GM23338 (cell line): ENCODE results near the gene ZNF200. TPM values are rescaled to one million over a fixed set of nuclear protein-coding genes. Genes with fewer than 3 reads are reported as not detected.

Experiments used
- ATAC-seq: fragments of 200-7000 bp; cut with Tn5 transposase; 3 replicates; pipeline ENCODE4 v1.9.1; 2020
- DNase-seq: peaks from one replicate; pipeline ENCODE4 v3.0.0-alpha.2; 2015; ENCODE audit warnings: low spot score
- H2AFZ ChIP-seq: fragments of 200-600 bp; sonication (generic); 2 replicates; pipeline ENCODE4 v1.8.0; 2016; ENCODE audit warnings: antibody characterized with exemption, mild to moderate bottlenecking, moderate library complexity
- H3F3A ChIP-seq: fragments of 200-600 bp; sonication (generic); replicated peaks from 2 replicates; pipeline ENCODE4 v1.8.0; 2017; ENCODE audit warnings: antibody characterized with exemption, mixed run types, low read depth
- H3K27ac ChIP-seq: fragments of 200-600 bp; sonication (generic); 2 replicates; pipeline ENCODE4 v1.6.1; 2016; ENCODE audit warnings: low read depth
- H3K27me3 ChIP-seq: fragments of 200-600 bp; sonication (generic); 2 replicates; pipeline ENCODE4 v1.8.0; 2016; ENCODE audit warnings: mild to moderate bottlenecking, mixed run types, moderate library complexity; ENCODE audit not compliant: insufficient read depth
- H3K36me3 ChIP-seq: fragments of 200-600 bp; sonication (generic); 2 replicates; pipeline ENCODE4 v1.8.0; 2016; ENCODE audit warnings: mild to moderate bottlenecking; ENCODE audit not compliant: insufficient read depth
- H3K4me1 ChIP-seq: fragments of 200-600 bp; sonication (generic); 2 replicates; pipeline ENCODE4 v1.8.0; 2016; ENCODE audit warnings: mild to moderate bottlenecking, moderate library complexity; ENCODE audit not compliant: insufficient read depth
- H3K4me2 ChIP-seq: fragments of 200-600 bp; sonication (generic); 2 replicates; pipeline ENCODE4 v1.7.1; 2017; ENCODE audit warnings: mixed run types
- H3K4me3 ChIP-seq: fragments of 200-600 bp; sonication (generic); 2 replicates; pipeline ENCODE4 v1.6.1; 2016; ENCODE audit warnings: mixed run types
- H3K79me2 ChIP-seq: fragments of 200-600 bp; sonication (generic); replicated peaks from 2 replicates; pipeline ENCODE4 v1.8.0; 2017; ENCODE audit warnings: mild to moderate bottlenecking; ENCODE audit not compliant: insufficient read depth
- H3K9me2 ChIP-seq: fragments of 200-600 bp; sonication (generic); 2 replicates; pipeline ENCODE4 v1.8.0; 2017; ENCODE audit not compliant: insufficient read depth
- H4K20me1 ChIP-seq: fragments of 200-600 bp; sonication (generic); replicated peaks from 2 replicates; pipeline ENCODE4 v1.8.0; 2017; ENCODE audit warnings: mild to moderate bottlenecking; ENCODE audit not compliant: insufficient read depth
- H3K27ac Mint-ChIP-seq: 2 replicates; pipeline ENCODE4 v1.8.0; 2020; ENCODE audit warnings: inconsistent platforms, mild to moderate bottlenecking, moderate library complexity, mixed read lengths
- H3K27me3 Mint-ChIP-seq: 3 replicates; pipeline ENCODE4 v1.8.0; 2022; ENCODE audit warnings: low read depth, mild to moderate bottlenecking, moderate library complexity, mixed read lengths, inconsistent platforms; ENCODE audit not compliant: insufficient read depth, poor library complexity
- H3K36me3 Mint-ChIP-seq: 3 replicates; pipeline ENCODE4 v1.8.0; 2021; ENCODE audit warnings: low read depth, mild to moderate bottlenecking, inconsistent platforms, moderate library complexity, mixed read lengths
- H3K4me1 Mint-ChIP-seq: 3 replicates; pipeline ENCODE4 v1.8.0; 2020; ENCODE audit warnings: mild to moderate bottlenecking, inconsistent platforms, mixed read lengths
- H3K4me3 Mint-ChIP-seq: 3 replicates; pipeline ENCODE4 v1.8.0; 2021; ENCODE audit warnings: moderate library complexity, mild to moderate bottlenecking, inconsistent platforms, mixed read lengths
- H3K9me3 Mint-ChIP-seq: 3 replicates; pipeline ENCODE4 v1.8.0; 2020; ENCODE audit warnings: moderate library complexity, mild to moderate bottlenecking, inconsistent platforms, mixed read lengths
- CREB1 ChIP-seq: fragments of 250-450 bp; sonication (Bioruptor Pico); IDR thresholded peaks from 2 replicates; pipeline ENCODE4 v1.5.0; 2020; ENCODE audit warnings: low read depth, mild to moderate bottlenecking, moderate library complexity
- CTCF ChIP-seq, 2 experiments: fragments of 200-600 bp in 1 of 2; sonication (generic) in 1 of 2; conservative IDR thresholded peaks; 2 replicates each; pipeline versions ENCODE4 v1.5.1 to v1.6.1; 2016 to 2017; ENCODE audit warnings: antibody characterized with exemption in 2 of 2, low read depth in 2 of 2, mild to moderate bottlenecking in 2 of 2, moderate library complexity in 1 of 2
- EZH2phosphoT487 ChIP-seq: fragments of 200-600 bp; sonication (generic); IDR thresholded peaks from one replicate; pipeline ENCODE4 v1.8.1; 2018; ENCODE audit warnings: antibody characterized with exemption; ENCODE audit not compliant: unreplicated experiment
- POLR2AphosphoS5 ChIP-seq: IDR thresholded peaks from 2 replicates; pipeline ENCODE4 v1.6.1; 2016; ENCODE audit warnings: antibody characterized with exemption, low read depth
- ZNF114 ChIP-seq: fragments of 250-450 bp; sonication (Bioruptor Pico); IDR thresholded peaks from 2 replicates; pipeline ENCODE4 v1.5.0; 2020; ENCODE audit warnings: mild to moderate bottlenecking, moderate library complexity
- polyA plus RNA-seq: library from polyadenylated mRNA; unstranded; fragments of >200 nt; fragmentation: Nextera tagmentation; extraction: Ambion mirVana; gene quantifications from 2 replicates; pipeline ENCODE4 v1.2.1, GENCODE V29; 2016
- total RNA-seq: library from RNA; depleted of rRNA; stranded (reverse); fragments of >200 nt; shearing (Covaris generic); gene quantifications from 2 replicates; pipeline ENCODE4 v1.2.3, GENCODE V29; 2014

The ZNF200 gene
- total and polyA plus RNA-seq, 2 experiments from 2014 or later, result 9.2 to 9.7 TPM

DNA sequence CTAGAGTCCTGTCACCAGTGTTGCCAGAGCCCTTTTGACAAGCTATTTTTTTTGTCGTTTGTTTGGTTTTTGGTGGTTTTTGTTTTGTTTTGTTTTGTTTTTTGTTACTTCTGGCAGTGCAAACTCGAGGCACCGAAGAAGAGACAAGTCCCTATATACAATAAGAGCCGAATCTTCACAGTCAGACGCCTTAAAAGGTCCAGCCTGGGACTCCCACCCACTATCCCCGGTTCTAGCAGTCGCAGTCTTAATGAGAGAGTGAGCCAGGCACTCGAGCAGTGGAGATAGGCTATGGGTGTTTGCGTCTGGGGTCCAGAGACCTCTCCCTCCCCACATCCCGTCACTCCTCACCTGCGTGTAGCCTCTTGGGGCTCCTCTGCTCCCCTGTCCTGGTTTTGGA lies 45.1 kb downstream of the ZNF200 start (continued):
- no peak for TF ChIP-seq CTCF (conservative IDR thresholded peaks at IDR 0.05; ENCODE audit: low read depth in 2 of 2)

DNA sequence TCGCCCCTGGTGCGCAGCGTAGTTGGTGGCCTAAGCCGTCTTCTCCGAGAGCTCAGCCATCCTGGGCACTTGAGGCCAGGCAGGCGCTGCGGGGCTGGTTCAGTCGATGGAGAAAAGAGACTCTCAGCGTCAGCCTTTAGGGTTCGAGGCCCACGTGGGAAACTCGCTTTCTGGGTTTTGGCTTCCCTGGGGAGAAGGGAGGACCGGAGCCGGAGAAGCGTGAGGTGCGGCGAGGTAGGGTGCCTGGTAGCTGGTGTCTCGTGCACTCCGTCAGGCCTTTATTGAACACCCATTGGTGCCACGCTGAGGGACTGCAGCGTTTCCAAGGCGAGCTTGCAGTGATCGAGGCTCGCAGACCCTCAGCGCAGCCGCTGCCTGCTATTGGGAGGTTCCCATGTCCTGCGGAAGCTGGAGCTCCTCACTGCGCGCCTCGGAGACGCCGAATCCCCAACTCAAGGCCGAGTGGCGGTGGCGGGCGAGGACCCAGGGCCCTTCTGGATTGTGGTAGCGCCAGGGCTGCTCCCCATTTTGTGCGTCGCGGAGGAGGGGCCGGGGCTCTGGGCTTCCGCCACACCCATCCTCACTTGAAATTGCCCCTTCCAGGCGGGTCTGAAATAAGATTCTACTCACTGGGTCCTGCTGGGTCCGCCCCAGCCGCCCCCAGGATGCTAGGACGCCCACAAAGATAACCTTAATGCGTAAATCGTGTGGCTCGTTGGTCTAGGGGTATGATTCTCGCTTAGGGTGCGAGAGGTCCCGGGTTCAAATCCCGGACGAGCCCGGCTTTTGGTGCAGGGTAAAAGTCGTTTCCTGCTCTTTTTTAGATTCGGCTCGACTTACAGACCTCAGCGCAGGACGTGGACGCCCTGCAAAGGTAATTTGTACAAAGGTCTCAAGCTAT lies 45.8 kb downstream of the ZNF200 start:
- Mint-ChIP-seq H3K27ac (peak overlapping the region; percentile 81), H3K9me3 (peaks cover 28% of the 10 kb centered on the region), H3K4me1 (peaks cover 16% of the 10 kb centered on the region), H3K4me3 (peak overlapping the region; percentile 97), H3K36me3 (peaks cover 5% of the 10 kb centered on the region; the same call in 2 of the 3 replicates), H3K27me3 (peaks cover 53% of the 10 kb centered on the region)
- peak; percentile 31 for ATAC-seq
- Histone ChIP-seq H3K27ac (no peak overlapping the region), H4K20me1 (no peaks in the 10 kb centered on the region; the same call in 1 of the 2 replicates), H3K36me3 (no peaks in the 10 kb centered on the region), H3K4me3 (peak overlapping the region; percentile 99), H2AFZ (peak overlapping the region; percentile 98), H3K79me2 (no peaks in the 10 kb centered on the region), H3K4me1 (peaks cover 12% of the 10 kb centered on the region), H3K27me3 (peaks cover 17% of the 10 kb centered on the region), H3K4me2 (peak overlapping the region; percentile 86), H3F3A (0 out of 2 replicates have a peak, but pooled peaks cover 8% of the 10 kb centered on the region), H3K9me2 (no peaks in the 10 kb centered on the region)
- TF ChIP-seq CREB1, result peak; percentile 61
- no peak for TF ChIP-seq EZH2phosphoT487
- DNase-seq, result peak; percentile 85

DNA sequence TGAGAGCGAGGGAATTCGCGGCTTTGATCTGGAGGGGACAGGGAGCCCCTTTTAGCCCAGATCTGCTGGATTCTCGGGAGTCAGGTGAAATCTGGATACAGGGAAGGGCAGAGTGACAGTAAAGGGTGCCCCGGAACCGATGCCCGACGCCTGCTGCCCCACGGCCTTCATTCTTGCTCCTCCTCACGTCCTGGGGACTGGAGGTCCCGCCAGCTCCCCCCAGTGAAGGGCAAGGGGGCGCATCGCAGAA lies 46.4 kb downstream of the ZNF200 start:
- Mint-ChIP-seq H3K9me3 (peaks cover 31% of the 10 kb centered on the region), H3K36me3 (peaks cover 8% of the 10 kb centered on the region; the same call in 2 of the 3 replicates), H3K27me3 (peaks cover 58% of the 10 kb centered on the region), H3K4me3 (peak overlapping the region; percentile 97), H3K4me1 (peaks cover 16% of the 10 kb centered on the region), H3K27ac (no peak overlapping the region)
- Histone ChIP-seq H3K9me2 (no peaks in the 10 kb centered on the region), H3K36me3 (no peaks in the 10 kb centered on the region), H3K79me2 (no peaks in the 10 kb centered on the region), H3K4me3 (peak overlapping the region; percentile 99), H3K4me1 (peaks cover 12% of the 10 kb centered on the region), H4K20me1 (no peaks in the 10 kb centered on the region; the same call in 1 of the 2 replicates), H3K27me3 (peaks cover 19% of the 10 kb centered on the region), H3K4me2 (peak overlapping the region; percentile 86), H2AFZ (peak overlapping the region; percentile 98), H3K27ac (no peak overlapping the region), H3F3A (0 out of 2 replicates have a peak, but pooled peaks cover 8% of the 10 kb centered on the region)
- TF ChIP-seq POLR2AphosphoS5 (peak; percentile 2; the same call in 1 of the 2 replicates), ZNF114 (CRISPR knock-in tag) (no peak)
- DNase-seq (no peak), ATAC-seq (no peak; the same call in 2 of the 3 replicates)
